Dendritic cell treated with granulocyte-macrophage colony-stimulating factor and Interleukin-4, amounts not matched to agents 40 ng/mL and 50 ng/mL, for 4 days (primary cell): ENCODE measurements around the gene HTRA2.

Experiments used
- H3K27ac Mint-ChIP-seq: one replicate; pipeline ENCODE4 v1.8.0; 2022; ENCODE audit warnings: mild to moderate bottlenecking, mixed read lengths
- H3K27me3 Mint-ChIP-seq: one replicate; pipeline ENCODE4 v1.8.0; 2022; ENCODE audit warnings: mild to moderate bottlenecking, mixed read lengths
- H3K36me3 Mint-ChIP-seq: one replicate; pipeline ENCODE4 v1.8.0; 2022; ENCODE audit warnings: low read depth, mixed read lengths
- H3K4me1 Mint-ChIP-seq: one replicate; pipeline ENCODE4 v1.8.0; 2022; ENCODE audit warnings: low read depth, mixed read lengths
- H3K4me3 Mint-ChIP-seq: one replicate; pipeline ENCODE4 v1.8.0; 2022; ENCODE audit warnings: mild to moderate bottlenecking, moderate library complexity, mixed read lengths
- H3K9me3 Mint-ChIP-seq: one replicate; pipeline ENCODE4 v1.8.0; 2022; ENCODE audit warnings: mixed read lengths
- intact Hi-C: fragments of 100-400 bp; cut with micrococcal nuclease; formaldehyde crosslinking; loops from one replicate; pipeline ENCODE4 v1.15.0; 2022

Gene HTRA2

DNA sequence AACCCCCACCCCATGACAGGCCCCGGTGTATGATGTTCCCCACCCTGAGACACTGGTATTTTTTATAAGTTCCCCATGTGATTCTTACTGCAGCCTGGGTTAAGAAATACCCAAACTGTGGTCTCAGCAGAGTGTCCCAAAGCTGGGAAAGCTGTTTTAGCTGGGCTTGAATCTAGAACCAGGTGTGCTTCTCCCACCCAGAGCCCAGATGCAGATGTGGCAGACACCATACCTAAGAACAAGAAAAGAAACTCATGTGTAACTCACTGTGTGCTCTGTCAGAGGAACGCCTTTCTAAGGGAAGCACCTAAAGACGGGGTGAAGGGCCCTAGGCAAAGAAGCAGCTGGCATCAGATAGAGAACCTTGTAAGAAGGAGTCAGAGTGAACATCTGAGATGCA, 48.7 kb downstream of the HTRA2 start:
- no peaks in the 10 kb centered on the region for H3K27me3 Mint-ChIP-seq
- intact Hi-C loops: no loop called here
- no peaks in the 10 kb centered on the region for H3K36me3 Mint-ChIP-seq
- H3K4me3 Mint-ChIP-seq: no peak overlapping the region
- peaks cover 59% of the 10 kb centered on the region for H3K4me1 Mint-ChIP-seq
- peak overlapping the region; percentile 90 for H3K27ac Mint-ChIP-seq
- no peaks in the 10 kb centered on the region for H3K9me3 Mint-ChIP-seq

DNA sequence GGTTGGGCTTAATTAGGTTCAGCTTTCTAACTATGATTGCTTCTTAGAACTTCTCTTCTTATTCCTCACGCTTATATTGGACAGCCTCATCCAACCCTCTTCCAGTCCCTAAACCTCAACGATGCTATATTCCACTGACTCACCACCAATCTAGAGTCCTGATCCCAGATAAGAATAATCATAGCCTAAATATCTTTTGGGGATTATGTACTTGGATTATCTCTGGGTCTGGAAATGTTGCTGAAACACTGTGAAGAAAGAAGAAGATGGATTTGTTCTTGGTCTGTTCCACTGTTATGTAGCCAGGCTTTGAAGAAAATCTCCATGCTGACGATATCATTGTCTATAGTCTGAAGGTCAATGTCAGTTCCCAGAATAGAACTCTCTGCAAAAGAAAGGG, 51.7 kb downstream of the HTRA2 start:
- H3K36me3 Mint-ChIP-seq: no peaks in the 10 kb centered on the region
- H3K27ac Mint-ChIP-seq: no peak overlapping the region
- intact Hi-C loops: no loop called here
- H3K4me1 Mint-ChIP-seq: peaks cover 54% of the 10 kb centered on the region
- H3K27me3 Mint-ChIP-seq: no peaks in the 10 kb centered on the region
- no peaks in the 10 kb centered on the region for H3K9me3 Mint-ChIP-seq
- H3K4me3 Mint-ChIP-seq: no peak overlapping the region

DNA sequence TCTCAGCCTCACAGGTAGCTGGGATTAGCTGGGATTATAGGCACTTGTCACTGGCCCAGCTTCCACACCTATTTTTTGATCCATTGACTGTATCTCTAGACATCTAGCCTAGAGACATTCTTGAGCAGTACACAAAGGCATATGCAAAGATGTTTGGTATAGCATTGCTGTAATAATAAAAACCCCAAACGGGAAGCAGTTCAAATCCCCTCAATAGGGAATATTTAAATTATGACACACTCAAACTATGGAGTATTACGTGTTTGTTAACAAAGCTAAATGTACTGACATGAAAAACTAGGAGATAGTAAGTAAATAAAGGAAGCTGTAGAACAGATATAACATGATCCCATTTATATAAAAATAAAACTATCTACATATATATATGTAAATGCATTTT, 52.5 kb downstream of the HTRA2 start:
- no peak overlapping the region for H3K4me3 Mint-ChIP-seq
- no peaks in the 10 kb centered on the region for H3K36me3 Mint-ChIP-seq
- intact Hi-C loops: no loop called here
- H3K27ac Mint-ChIP-seq: no peak overlapping the region
- H3K27me3 Mint-ChIP-seq: no peaks in the 10 kb centered on the region
- peaks cover 48% of the 10 kb centered on the region for H3K4me1 Mint-ChIP-seq
- H3K9me3 Mint-ChIP-seq: no peaks in the 10 kb centered on the region
